Skin of body (tissue), 3 donors: ENCODE data around the gene CKB. TPM values are rescaled to one million over a fixed set of nuclear protein-coding genes. Genes with fewer than 3 reads are reported as not detected.

Experiments
- DNase-seq: peaks from one replicate; lab custom pipeline; 2025; lab: John Stamatoyannopoulos, UW
- small RNA-seq: library from RNA; depleted of rRNA; stranded (forward); fragments of <200 nt; gene quantifications from one replicate; pipeline ENCODE3, GENCODE V24; 2014; ENCODE audit warnings: low replicate concordance
- total RNA-seq: library from RNA; depleted of rRNA; stranded (reverse); fragments of >200 nt; gene quantifications from one replicate; pipeline ENCODE4 v1.2.3, GENCODE V29; 2014

The CKB gene
- total RNA-seq, 1 donor from 2014 or later: 75.4 TPM

- no peak for DNase-seq
Measured at GRCh38 chr14:103489621-103490020, 33.0 kb downstream of the CKB start.

GRCh38 chr14:103488960-103489359 is 33.7 kb downstream of the CKB start:
- no peak for DNase-seq

DNA sequence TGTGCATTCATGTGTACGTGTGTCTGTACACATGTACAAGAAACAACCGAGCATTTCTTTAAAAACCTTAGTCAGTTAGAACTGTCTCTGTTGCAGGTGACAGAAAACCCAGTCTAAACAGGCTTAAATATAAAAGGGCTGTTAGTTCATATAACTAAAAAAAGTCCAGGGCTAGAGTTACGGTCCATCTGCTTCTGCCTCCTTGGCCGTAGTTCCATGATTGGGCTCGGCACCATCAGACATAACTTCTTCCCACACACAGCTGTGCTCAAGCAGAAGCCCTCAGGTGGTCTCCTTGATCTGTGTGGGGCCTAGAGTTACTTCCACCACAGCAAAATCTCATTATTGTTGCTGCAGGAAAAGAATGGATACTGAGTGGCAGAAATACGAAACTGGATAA is 34.6 kb downstream of the CKB start:
- DNase-seq: no peak

DNA sequence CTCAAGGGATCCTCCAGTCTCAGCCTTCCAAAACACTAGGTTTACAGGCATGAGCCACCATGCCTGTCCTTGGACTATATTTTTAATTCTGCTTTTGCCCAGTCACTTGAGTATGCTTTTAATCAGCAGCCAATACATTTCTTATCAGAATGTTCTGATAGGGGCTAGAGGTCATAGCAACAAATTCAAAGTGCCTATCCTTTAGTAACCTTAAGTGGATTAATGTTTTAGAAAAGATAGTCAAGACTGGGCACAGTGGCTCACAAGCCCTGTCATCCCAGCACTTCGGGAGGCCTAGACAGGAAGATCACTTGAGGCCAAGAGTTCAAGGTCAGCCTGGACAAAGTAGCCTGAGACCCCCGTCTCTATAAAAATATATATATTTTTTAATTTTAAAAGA is 37.1 kb downstream of the CKB start:
- DNase-seq: no peak

DNA sequence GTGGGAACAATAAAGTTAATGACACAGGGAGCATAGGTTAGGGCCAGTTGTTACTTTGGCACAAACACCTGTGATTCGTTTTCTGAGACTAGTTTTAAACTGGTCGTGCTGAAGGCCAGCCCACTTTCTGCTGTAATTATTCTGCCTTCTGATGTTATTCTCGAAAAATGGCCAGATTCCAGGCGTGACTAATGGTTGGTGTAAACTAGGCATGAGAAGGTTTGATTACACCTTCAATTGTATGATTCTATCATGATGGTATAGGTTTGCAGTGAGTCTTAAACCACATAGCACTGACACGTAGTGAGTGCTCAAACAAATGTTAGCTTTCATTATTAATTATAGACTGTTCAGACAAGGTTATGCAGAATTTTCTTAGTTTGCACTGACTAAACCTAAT is 39.0 kb downstream of the CKB start:
- no peak for DNase-seq

DNA sequence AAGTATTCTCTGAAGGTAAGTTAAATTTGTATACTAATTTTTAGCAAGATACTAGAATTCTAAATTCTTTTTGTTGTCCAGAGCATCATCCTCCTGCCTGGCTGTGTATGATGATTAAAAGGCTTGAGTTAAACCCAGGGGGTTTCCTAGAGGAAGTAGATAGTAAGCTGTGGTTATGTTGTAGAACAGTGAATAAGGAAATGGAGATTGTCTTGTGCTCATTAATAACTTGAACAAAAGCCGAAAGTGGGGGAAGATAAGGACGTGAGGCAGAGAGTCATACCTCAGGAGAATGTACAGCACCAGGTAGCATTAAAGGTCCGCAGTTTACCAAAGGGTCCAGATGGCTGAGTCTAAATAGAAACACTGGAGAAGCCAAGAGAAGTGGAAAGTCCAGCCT is 42.0 kb downstream of the CKB start:
- no peak for DNase-seq

GRCh38 chr14:103476631-103477030 is 46.0 kb downstream of the CKB start:
- DNase-seq: no peak

GRCh38 chr14:103476065-103476464 is 46.6 kb downstream of the CKB start:
- DNase-seq: no peak

- DNase-seq: no peak
Measured at GRCh38 chr14:103474893-103475292, 47.7 kb downstream of the CKB start.

DNA sequence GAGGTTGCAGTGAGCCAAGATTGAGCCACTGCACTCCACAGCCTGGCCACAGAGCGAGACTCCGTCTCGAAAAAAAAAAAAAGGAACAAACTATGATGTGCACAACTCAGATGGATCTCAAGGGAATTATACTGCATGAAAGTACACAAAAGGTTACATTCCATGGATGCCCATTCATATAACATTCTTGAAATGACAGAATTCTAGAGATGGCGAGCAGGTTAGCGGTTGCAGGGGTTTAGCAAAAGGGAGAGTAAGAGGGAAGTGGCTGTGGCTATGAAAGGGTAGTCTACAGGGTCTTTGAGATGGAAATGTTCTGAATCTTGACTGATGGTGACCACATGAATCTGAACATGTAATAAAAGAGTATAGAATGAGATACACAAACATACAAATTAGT is 49.7 kb downstream of the CKB start:
- DNase-seq: no peak

Small RNAs within 50 kb of the gene (small RNA-seq; reads per million reads assigned to genes)
- gene RNU4-68P (0.09 reads per million), gene RNU7-160P (not detected)

Other genes with a start within 250 kb of the CKB start
- 110 TPM for gene EIF5, start 188.6 kb downstream of the CKB start, total RNA-seq
- gene MARK3, start 137.4 kb downstream of the CKB start, total RNA-seq: 89.6 TPM
- 5.8 TPM for gene TRMT61A, start 6.4 kb upstream of the CKB start, total RNA-seq
- gene BAG5, start 39.8 kb upstream of the CKB start, total RNA-seq: 26.2 TPM
- 21.8 TPM for gene COA8, start 40.1 kb upstream of the CKB start, total RNA-seq
- gene KLC1, start 106.4 kb upstream of the CKB start, total RNA-seq: 122 TPM
- gene XRCC3, start 192.6 kb upstream of the CKB start, total RNA-seq: 6.7 TPM
- gene ZFYVE21, start 193.0 kb upstream of the CKB start, total RNA-seq: 47.4 TPM